SU-DHL-6 (cell line): ENCODE measurements around the gene CCDC32.

ENCODE experiments used
- EZH2phosphoT487 ChIP-seq: fragments of 200-600 bp; sonication (generic), shearing (Covaris generic); conservative IDR thresholded peaks from 2 replicates; pipeline ENCODE4 v1.6.1; 2018; ENCODE audit warnings: mild to moderate bottlenecking, antibody characterized with exemption, low read length, moderate library complexity, mixed read lengths
- TF ChIP-seq, protein P1 (sequence below): fragments of 200-600 bp; sonication (generic); IDR thresholded peaks from one replicate; pipeline ENCODE4 v1.5.1; 2017; ENCODE audit warnings: antibody characterized with exemption, mild to moderate bottlenecking, low read length, moderate library complexity; ENCODE audit not compliant: insufficient read depth, poor library complexity, severe bottlenecking

DNA sequence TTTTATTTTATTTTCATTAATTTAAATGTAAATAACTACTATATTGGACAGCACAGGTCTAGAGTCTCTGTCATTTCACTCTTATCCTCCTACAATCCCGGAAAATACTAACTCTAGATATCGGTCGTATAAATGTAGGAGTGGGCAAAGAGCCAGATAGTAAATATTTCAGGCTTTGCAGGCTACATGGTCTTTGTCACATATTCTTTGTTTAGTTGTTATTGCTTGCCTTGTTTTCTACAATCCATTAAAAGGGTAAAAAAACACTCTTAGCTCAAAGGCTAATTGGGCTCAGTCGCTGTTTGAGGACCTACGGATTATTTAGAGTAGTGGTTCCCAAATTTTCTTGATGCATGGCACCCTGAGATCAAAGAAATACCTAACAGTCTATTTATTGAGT, 30.9 kb upstream of the CCDC32 start:
- TF ChIP-seq, protein P1, sequence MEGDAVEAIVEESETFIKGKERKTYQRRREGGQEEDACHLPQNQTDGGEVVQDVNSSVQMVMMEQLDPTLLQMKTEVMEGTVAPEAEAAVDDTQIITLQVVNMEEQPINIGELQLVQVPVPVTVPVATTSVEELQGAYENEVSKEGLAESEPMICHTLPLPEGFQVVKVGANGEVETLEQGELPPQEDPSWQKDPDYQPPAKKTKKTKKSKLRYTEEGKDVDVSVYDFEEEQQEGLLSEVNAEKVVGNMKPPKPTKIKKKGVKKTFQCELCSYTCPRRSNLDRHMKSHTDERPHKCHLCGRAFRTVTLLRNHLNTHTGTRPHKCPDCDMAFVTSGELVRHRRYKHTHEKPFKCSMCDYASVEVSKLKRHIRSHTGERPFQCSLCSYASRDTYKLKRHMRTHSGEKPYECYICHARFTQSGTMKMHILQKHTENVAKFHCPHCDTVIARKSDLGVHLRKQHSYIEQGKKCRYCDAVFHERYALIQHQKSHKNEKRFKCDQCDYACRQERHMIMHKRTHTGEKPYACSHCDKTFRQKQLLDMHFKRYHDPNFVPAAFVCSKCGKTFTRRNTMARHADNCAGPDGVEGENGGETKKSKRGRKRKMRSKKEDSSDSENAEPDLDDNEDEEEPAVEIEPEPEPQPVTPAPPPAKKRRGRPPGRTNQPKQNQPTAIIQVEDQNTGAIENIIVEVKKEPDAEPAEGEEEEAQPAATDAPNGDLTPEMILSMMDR, result no peak
- TF ChIP-seq EZH2phosphoT487, result no peak
